Lower leg skin (tissue), 4 donors: Measurements from ENCODE around the gene MICALL2. TPM values are rescaled to one million over a fixed set of nuclear protein-coding genes. Genes with fewer than 3 reads are reported as not detected.
"Not testable (repeated sequence)": the region's sequence is repeated elsewhere in the genome, so short reads cannot be mapped to it uniquely, and the experiment has no call there.

ENCODE experiments used
- DNase-seq, 2 donors: peaks; one replicate each; pipeline ENCODE4 v3.0.0-alpha.2; 2019; ENCODE audit warnings: low spot score in 2 of 2
- H3K4me3 ChIP-seq: fragments of 200-600 bp; sonication (generic); 2 replicates; pipeline ENCODE4 v1.5.1; 2017; ENCODE audit warnings: mild to moderate bottlenecking, low read depth; ENCODE audit not compliant: poor library complexity, severe bottlenecking
- CTCF ChIP-seq, 3 donors: fragments of 450-650 bp; IDR thresholded peaks; one replicate each; pipeline ENCODE4 v1.5.1; 2016; ENCODE audit warnings: antibody characterized with exemption in 3 of 3, mild to moderate bottlenecking in 3 of 3, moderate library complexity in 2 of 3
- POLR2A ChIP-seq, 2 donors: fragments of 450-650 bp; IDR thresholded peaks; one replicate each; pipeline ENCODE4 v1.6.1; 2016 to 2017; ENCODE audit warnings: antibody characterized with exemption in 2 of 2, mild to moderate bottlenecking in 1 of 2, moderate library complexity in 1 of 2
- WGBS, 2 donors: methylation state at CpG; one replicate each; pipeline ENCODE4 v1.1.5; 2018; 5-methylcytosine and 5-hydroxymethylcytosine counted together
- intact Hi-C: fragments of 100-400 bp; cut with DNase I; formaldehyde crosslinking; loops from one replicate; pipeline ENCODE4 v1.15.0; 2023; ENCODE audit warnings: low total_unique reads
- total RNA-seq, 4 donors: library from RNA; depleted of rRNA; stranded (reverse); fragments of >200 nt; gene quantifications; one replicate each; pipeline ENCODE4 v1.1.0, GENCODE V29; 2016

Gene MICALL2
- total RNA-seq, 4 donors from 2014 or later = 10.4 to 17.0 (median 14.0) TPM

- TF ChIP-seq CTCF (IDR thresholded peaks at IDR 0.05) = no peak
- intact Hi-C loops = no loop called here
- WGBS, 2 donors = 88 to 92% methylated on average over 19 to 20 of the region's 21 CpGs
- no peak overlapping the region for H3K4me3 ChIP-seq
- DNase-seq = no peak
Observed at GRCh38 chr7:1445341-1445740, 13.9 kb downstream of the MICALL2 start.

- no peak overlapping the region for H3K4me3 ChIP-seq
- intact Hi-C loops = no loop called here
- WGBS, 2 donors = 75 to 84% methylated on average over 16 to 24 of the region's 24 CpGs
- TF ChIP-seq CTCF (IDR thresholded peaks at IDR 0.05) = no peak
- TF ChIP-seq POLR2A (IDR thresholded peaks at IDR 0.05) = no peak
- no peak for DNase-seq
Observed at GRCh38 chr7:1444925-1445322, 14.3 kb downstream of the MICALL2 start.

- WGBS, 2 donors = 87 to 90% methylated on average over 25 to 39 of the region's 45 CpGs
- no peak for DNase-seq
- TF ChIP-seq CTCF (IDR thresholded peaks at IDR 0.05) (no peak), POLR2A (IDR thresholded peaks at IDR 0.05) (no peak)
- H3K4me3 ChIP-seq = no peak overlapping the region
- intact Hi-C loops = no loop called here
Observed at GRCh38 chr7:1444214-1444924, 14.9 kb downstream of the MICALL2 start.

- intact Hi-C loops, DNase-seq, H3K4me3 ChIP-seq: not testable (repeated sequence)
- WGBS, 2 donors = 96% methylated on average over 21 of the region's 42 CpGs
Observed at GRCh38 chr7:1443587-1444200, 15.6 kb downstream of the MICALL2 start.

GRCh38 chr7:1442355-1443124 lies 16.7 kb downstream of the MICALL2 start:
- WGBS, 2 donors = 85 to 87% methylated on average over 19 to 20 of the region's 20 CpGs
- DNase-seq = no peak
- intact Hi-C loops = no loop called here
- no peak for TF ChIP-seq CTCF (IDR thresholded peaks at IDR 0.05)
- no peak for TF ChIP-seq POLR2A (IDR thresholded peaks at IDR 0.05)
- no peak overlapping the region for H3K4me3 ChIP-seq
